ENCODE measurements around the gene KCNIP3. TPM values are rescaled to one million over a fixed set of nuclear protein-coding genes. Genes with fewer than 3 reads are reported as not detected.
A peak's percentile ranks its signal among the peaks of the same experiment; 100 is the strongest.

The KCNIP3 gene
- total and polyA plus RNA-seq, 8 donors, result 3.2 to 12.6 (median 7.7) TPM

- Histone ChIP-seq H3K4me3 (no peak overlapping the region), H3K27me3 (no peaks in the 10 kb centered on the region), H3K36me3 (no peaks in the 10 kb centered on the region), H3K27ac (no peak overlapping the region), H3K9me3 (no peaks in the 10 kb centered on the region), H3K4me1 (no peaks in the 10 kb centered on the region)
- intact Hi-C loops (cut with DNase I), result no loop called here
- TF ChIP-seq, protein P1, sequence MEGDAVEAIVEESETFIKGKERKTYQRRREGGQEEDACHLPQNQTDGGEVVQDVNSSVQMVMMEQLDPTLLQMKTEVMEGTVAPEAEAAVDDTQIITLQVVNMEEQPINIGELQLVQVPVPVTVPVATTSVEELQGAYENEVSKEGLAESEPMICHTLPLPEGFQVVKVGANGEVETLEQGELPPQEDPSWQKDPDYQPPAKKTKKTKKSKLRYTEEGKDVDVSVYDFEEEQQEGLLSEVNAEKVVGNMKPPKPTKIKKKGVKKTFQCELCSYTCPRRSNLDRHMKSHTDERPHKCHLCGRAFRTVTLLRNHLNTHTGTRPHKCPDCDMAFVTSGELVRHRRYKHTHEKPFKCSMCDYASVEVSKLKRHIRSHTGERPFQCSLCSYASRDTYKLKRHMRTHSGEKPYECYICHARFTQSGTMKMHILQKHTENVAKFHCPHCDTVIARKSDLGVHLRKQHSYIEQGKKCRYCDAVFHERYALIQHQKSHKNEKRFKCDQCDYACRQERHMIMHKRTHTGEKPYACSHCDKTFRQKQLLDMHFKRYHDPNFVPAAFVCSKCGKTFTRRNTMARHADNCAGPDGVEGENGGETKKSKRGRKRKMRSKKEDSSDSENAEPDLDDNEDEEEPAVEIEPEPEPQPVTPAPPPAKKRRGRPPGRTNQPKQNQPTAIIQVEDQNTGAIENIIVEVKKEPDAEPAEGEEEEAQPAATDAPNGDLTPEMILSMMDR (IDR thresholded peaks at IDR 0.05), result no peak
- peak in 2 of 4 donors; percentile 29 to 70 for DNase-seq
- no peak for ATAC-seq
Observed at GRCh38 chr2:95275601-95276243, 21.4 kb upstream of the KCNIP3 start.

DNA sequence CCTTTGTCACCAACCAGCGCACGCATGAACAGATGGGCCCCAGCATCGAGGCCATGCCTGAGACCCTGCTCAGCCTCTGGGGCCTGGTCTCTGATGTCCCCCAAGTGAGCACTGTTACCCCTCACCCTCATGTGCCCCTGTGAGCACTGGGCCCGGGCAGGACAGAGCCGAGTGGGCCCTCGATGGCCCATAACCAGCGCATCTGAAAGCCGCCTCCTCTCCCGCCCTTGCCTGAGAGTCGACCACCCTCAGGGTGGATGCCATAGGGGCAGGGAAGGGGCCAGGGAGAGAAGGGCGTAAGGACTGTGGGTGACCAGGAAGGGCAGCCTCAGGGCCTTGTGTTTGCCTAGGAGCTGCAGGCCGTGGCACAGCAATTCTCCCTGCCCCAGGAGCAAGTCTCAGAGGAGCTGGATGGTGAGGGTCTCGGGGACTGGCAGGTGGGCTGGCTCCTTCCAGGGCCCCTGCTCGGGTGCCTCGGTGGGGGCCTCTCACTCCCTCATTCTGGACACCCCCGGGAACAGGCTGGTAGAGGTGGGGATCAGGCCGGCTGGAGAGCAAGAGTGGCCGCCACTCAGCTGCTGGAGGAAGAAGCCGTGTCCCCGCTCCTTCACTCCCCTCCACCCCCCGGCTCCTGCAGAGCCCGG, 20.8 kb upstream of the KCNIP3 start:
- no peaks in the 10 kb centered on the region for H3K27me3 ChIP-seq
- H3K4me1 ChIP-seq, result no peaks in the 10 kb centered on the region
- no peak overlapping the region for H3K27ac ChIP-seq
- TF ChIP-seq, protein P1 (IDR thresholded peaks at IDR 0.05), result no peak
- H3K4me3 ChIP-seq, result no peak overlapping the region
- H3K36me3 ChIP-seq, result no peaks in the 10 kb centered on the region
- DNase-seq, result peak in 1 of 4 donors; percentile 67
- intact Hi-C loops (cut with DNase I), result no loop called here
- H3K9me3 ChIP-seq, result no peaks in the 10 kb centered on the region
- ATAC-seq, result no peak

- H3K27me3 ChIP-seq, result no peaks in the 10 kb centered on the region
Observed at GRCh38 chr2:95276888-95277245, 20.3 kb upstream of the KCNIP3 start.

DNA sequence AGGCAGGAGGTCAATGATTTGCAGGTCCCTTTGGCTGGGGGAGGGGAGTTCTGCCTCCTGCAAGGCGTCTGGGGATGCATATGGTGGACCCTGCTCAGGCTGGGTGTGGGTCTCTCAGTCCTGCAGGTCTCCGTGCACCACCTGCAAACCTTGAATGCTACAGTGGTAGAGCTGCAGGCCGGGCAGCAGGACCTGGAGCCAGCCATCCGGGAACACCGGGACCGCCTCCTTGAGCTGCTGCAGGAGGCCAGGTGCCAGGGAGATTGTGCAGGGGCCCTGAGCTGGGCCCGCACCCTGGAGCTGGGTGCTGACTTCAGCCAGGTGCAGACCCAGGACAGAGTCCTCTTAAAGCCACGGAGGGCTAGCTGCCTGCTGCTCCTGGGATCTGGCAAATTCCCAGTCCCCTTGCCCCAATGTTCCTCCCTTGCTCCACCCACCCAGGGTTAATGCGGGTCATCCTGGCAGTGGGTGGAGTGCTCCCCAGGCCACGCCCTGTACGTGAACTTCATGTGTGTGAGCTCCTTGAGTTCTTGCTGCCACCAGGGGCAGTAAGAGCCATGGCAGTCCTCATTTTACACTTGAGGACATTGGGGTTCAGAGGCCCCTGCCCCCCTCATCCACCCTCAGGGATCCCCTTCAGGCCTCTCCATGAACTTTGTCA, 19.8 kb upstream of the KCNIP3 start:
- DNase-seq (peak in 2 of 4 donors; percentile 44 to 63), ATAC-seq (peak; percentile 50)
- Histone ChIP-seq H3K36me3 (no peaks in the 10 kb centered on the region), H3K27ac (no peak overlapping the region), H3K4me3 (no peak overlapping the region), H3K4me1 (no peaks in the 10 kb centered on the region), H3K27me3 (no peaks in the 10 kb centered on the region), H3K9me3 (no peaks in the 10 kb centered on the region)
- intact Hi-C loops (cut with DNase I), result no loop called here
- TF ChIP-seq, protein P1 (IDR thresholded peaks at IDR 0.05), result no peak

More at GRCh38 chr2:95276888-95277245, 20.3 kb upstream of the KCNIP3 start:
- Histone ChIP-seq H3K9me3 (no peaks in the 10 kb centered on the region), H3K27ac (no peak overlapping the region), H3K4me3 (no peak overlapping the region), H3K4me1 (no peaks in the 10 kb centered on the region), H3K36me3 (no peaks in the 10 kb centered on the region)
- TF ChIP-seq, protein P1 (IDR thresholded peaks at IDR 0.05), result no peak
- ATAC-seq (no peak), DNase-seq (no peak)
- intact Hi-C loops (cut with DNase I), result no loop called here

DNA sequence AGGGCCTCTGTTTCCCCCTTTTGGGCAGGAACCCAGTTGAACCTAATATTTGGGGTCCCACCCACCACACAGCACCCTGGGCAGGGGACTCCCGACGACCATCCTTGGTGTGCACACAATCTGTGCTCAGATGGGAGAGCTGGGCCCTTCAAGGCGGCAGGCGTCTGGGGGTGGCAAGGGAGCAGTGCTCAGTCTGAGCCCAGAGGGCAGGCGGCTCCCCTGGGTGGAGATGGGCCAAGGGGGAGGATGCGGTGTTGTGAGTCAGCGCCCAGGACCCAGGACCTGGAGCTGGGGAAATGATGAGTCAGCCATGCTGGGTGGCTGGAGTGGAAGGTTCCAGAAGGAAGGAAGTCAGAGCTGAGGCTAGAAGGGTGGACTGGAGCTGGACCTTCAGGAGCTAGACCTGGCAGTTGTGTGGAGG, 19.1 kb upstream of the KCNIP3 start:
- intact Hi-C loops (cut with DNase I), result no loop called here
- TF ChIP-seq, protein P1 (IDR thresholded peaks at IDR 0.05), result no peak
- no peaks in the 10 kb centered on the region for H3K4me1 ChIP-seq
- H3K4me3 ChIP-seq, result no peak overlapping the region
- no peaks in the 10 kb centered on the region for H3K27me3 ChIP-seq
- H3K27ac ChIP-seq, result no peak overlapping the region
- peak in 1 of 4 donors; percentile 54 for DNase-seq
- no peaks in the 10 kb centered on the region for H3K9me3 ChIP-seq
- no peaks in the 10 kb centered on the region for H3K36me3 ChIP-seq
- no peak for ATAC-seq

All from left lung (tissue), 10 donors.